ENCODE results near the gene WDR87. TPM values are rescaled to one million over a fixed set of nuclear protein-coding genes. Genes with fewer than 3 reads are reported as not detected.

WDR87 gene
- total RNA-seq, 2 experiments from 2014 or later, result not detected

- ChIA-PET CTCF (interaction anchor here (0.6 kb wide), 1 partner anchor 324 kb away, joined by 3 read pairs; no protein-coding TSS in a partner anchor), POLR2A (no interaction called here)
- no peak for TF ChIP-seq CTCF (IDR thresholded peaks at IDR 0.05)
- DNase-seq (peak in 2 of 14 experiments; percentile 37 to 42), ATAC-seq (ENCODE audit: poor library complexity) (no peak)
- Histone ChIP-seq H3K36me3 (ENCODE audit: insufficient read depth, low read length) (no peaks in the 10 kb centered on the region), H3K27ac (ENCODE audit: low read depth in 1 of 2, low read length in 2 of 2) (no peak overlapping the region), H3K27me3 (ENCODE audit: control insufficient read depth in 1 of 2, insufficient read depth in 2 of 2, low read length in 2 of 2) (no peaks in the 10 kb centered on the region), H3K9me3 (ENCODE audit: control insufficient read depth in 1 of 2, insufficient read depth in 1 of 2, low read length in 2 of 2) (peaks cover 10 to 22% of the 10 kb centered on the region in 2 experiments), H3K4me3 (ENCODE audit: low read length) (no peak overlapping the region), H3K4me1 (ENCODE audit: insufficient read depth, low read length) (no peaks in the 10 kb centered on the region)
- Mint-ChIP-seq H3K27ac (no peak overlapping the region), H3K36me3 (ENCODE audit: low read depth) (peaks cover 47% of the 10 kb centered on the region), H3K9me3 (no peaks in the 10 kb centered on the region), H3K27me3 (no peaks in the 10 kb centered on the region), H3K4me3 (no peak overlapping the region), H3K4me1 (ENCODE audit: low read depth) (peaks cover 14% of the 10 kb centered on the region)
- intact Hi-C loops (cut with DNase I, micrococcal nuclease), result no loop called here
These were observed 26.9 kb upstream of the WDR87 start for GRCh38 chr19:37932985-37933936.

- Mint-ChIP-seq H3K27me3 (no peaks in the 10 kb centered on the region), H3K9me3 (no peaks in the 10 kb centered on the region), H3K27ac (no peak overlapping the region), H3K4me3 (no peak overlapping the region), H3K4me1 (ENCODE audit: low read depth) (peaks cover 10% of the 10 kb centered on the region), H3K36me3 (ENCODE audit: low read depth) (peaks cover 43% of the 10 kb centered on the region)
- CTCF ChIA-PET, result no interaction called here
- Histone ChIP-seq H3K9me3 (ENCODE audit: control insufficient read depth in 1 of 2, insufficient read depth in 1 of 2, low read length in 2 of 2) (peaks cover 10 to 22% of the 10 kb centered on the region in 2 experiments), H3K27ac (ENCODE audit: low read depth in 1 of 2, low read length in 2 of 2) (no peak overlapping the region), H3K27me3 (ENCODE audit: control insufficient read depth in 1 of 2, insufficient read depth in 2 of 2, low read length in 2 of 2) (no peaks in the 10 kb centered on the region), H3K4me1 (ENCODE audit: insufficient read depth, low read length) (no peaks in the 10 kb centered on the region), H3K4me3 (ENCODE audit: low read length) (no peak overlapping the region), H3K36me3 (ENCODE audit: insufficient read depth, low read length) (no peaks in the 10 kb centered on the region)
- DNase-seq, result peak in 2 of 14 experiments; percentile 58 to 61
- no peak for ATAC-seq (ENCODE audit: poor library complexity)
- TF ChIP-seq CTCF (IDR thresholded peaks at IDR 0.05), result no peak
- POLR2A ChIA-PET, result no interaction called here
- intact Hi-C loops (cut with DNase I, micrococcal nuclease), result no loop called here
These were observed 25.7 kb upstream of the WDR87 start for GRCh38 chr19:37931881-37932655.

- Histone ChIP-seq H3K27me3 (ENCODE audit: control insufficient read depth in 1 of 2, insufficient read depth in 2 of 2, low read length in 2 of 2) (no peaks in the 10 kb centered on the region), H3K9me3 (ENCODE audit: control insufficient read depth in 1 of 2, insufficient read depth in 1 of 2, low read length in 2 of 2) (peaks cover 8 to 18% of the 10 kb centered on the region in 2 experiments), H3K4me1 (ENCODE audit: insufficient read depth, low read length) (peaks cover 3% of the 10 kb centered on the region), H3K36me3 (ENCODE audit: insufficient read depth, low read length) (no peaks in the 10 kb centered on the region), H3K27ac (ENCODE audit: low read depth in 1 of 2, low read length in 2 of 2) (no peak overlapping the region), H3K4me3 (ENCODE audit: low read length) (no peak overlapping the region)
- H3K36me3 Mint-ChIP-seq (ENCODE audit: low read depth), result peaks cover 35% of the 10 kb centered on the region
- POLR2A ChIA-PET, result no interaction called here
- H3K27ac Mint-ChIP-seq, result no peak overlapping the region
- intact Hi-C loops (cut with DNase I, micrococcal nuclease), result no loop called here
- H3K4me1 Mint-ChIP-seq (ENCODE audit: low read depth), result peaks cover 10% of the 10 kb centered on the region
- CTCF ChIA-PET, result no interaction called here
- H3K27me3 Mint-ChIP-seq, result no peaks in the 10 kb centered on the region
- no peak overlapping the region for H3K4me3 Mint-ChIP-seq
- TF ChIP-seq CTCF (IDR thresholded peaks at IDR 0.05), result no peak
- no peak for ATAC-seq (ENCODE audit: poor library complexity)
- no peak for DNase-seq
- no peaks in the 10 kb centered on the region for H3K9me3 Mint-ChIP-seq
These were observed 24.0 kb upstream of the WDR87 start for GRCh38 chr19:37930416-37930815.

Data from CD4-positive, alpha-beta T cell (primary cell).